Kidney (tissue), 14 donors: ENCODE measurements around the gene FBXO48. TPM values are rescaled to one million over a fixed set of nuclear protein-coding genes. Genes with fewer than 3 reads are reported as not detected.

Experiments used
- DNase-seq, 5 donors: peaks; one replicate each; pipeline ENCODE4 v3.0.0-alpha.2; 2013 to 2020
- FAIRE-seq: peaks from 2 replicates; lab custom pipeline; 2012; peaks lifted over from hg19 to GRCh38; lab: Jason Lieb, UNC
- H3K27ac ChIP-seq, 2 donors: one replicate each; pipeline ENCODE4 v1.7.0; 2013; ENCODE audit warnings: low read depth in 2 of 2, low read length in 2 of 2, inconsistent platforms in 1 of 2
- H3K27me3 ChIP-seq: one replicate; pipeline ENCODE4 v1.7.1; 2013; ENCODE audit warnings: low read length, inconsistent platforms; ENCODE audit not compliant: control insufficient read depth, insufficient read depth
- H3K36me3 ChIP-seq, 3 donors: one replicate each; pipeline versions ENCODE4 v1.7.0 to v1.7.1; 2013; ENCODE audit warnings: low read length in 3 of 3, control low read depth in 1 of 3, inconsistent platforms in 1 of 3; ENCODE audit not compliant: insufficient read depth in 3 of 3, control insufficient read depth in 2 of 3
- H3K4me1 ChIP-seq, 3 donors: one replicate each; pipeline versions ENCODE4 v1.7.0 to v1.7.1; 2013; ENCODE audit warnings: low read length in 3 of 3, inconsistent platforms in 1 of 3, low read depth in 1 of 3; ENCODE audit not compliant: control insufficient read depth in 2 of 3, insufficient read depth in 2 of 3
- H3K4me3 ChIP-seq, 3 donors: one replicate each; pipeline versions ENCODE4 v1.7.0 to v1.8.1; 2013; ENCODE audit warnings: low read length in 3 of 3, control low read depth in 1 of 3, inconsistent platforms in 1 of 3
- H3K9ac ChIP-seq, 3 donors: one replicate each; pipeline versions ENCODE4 v1.7.0 to v1.7.1; 2013; ENCODE audit warnings: low read length in 3 of 3, control low read depth in 1 of 3, inconsistent platforms in 1 of 3
- H3K9me3 ChIP-seq, 3 donors: one replicate each; pipeline versions ENCODE4 v1.7.0 to v1.7.1; 2013; ENCODE audit warnings: low read length in 3 of 3, control low read depth in 1 of 3, inconsistent platforms in 1 of 3; ENCODE audit not compliant: control insufficient read depth in 2 of 3, insufficient read depth in 1 of 3
- intact Hi-C: fragments of 100-400 bp; cut with DNase I; formaldehyde crosslinking; loops from one replicate; pipeline ENCODE4 v1.11.1; 2022
- polyA plus RNA-seq: library from polyadenylated mRNA; stranded (reverse); fragments of 350-450 nt; fragmentation: Illumina TruSeq; extraction: RNeasy Lipid Tissue Mini Kit (QIAGEN cat#74804); gene quantifications from one replicate; pipeline ENCODE4 v1.2.3, GENCODE V29; 2014; ENCODE audit warnings: low read depth, low replicate concordance; ENCODE audit not compliant: insufficient read depth
- total RNA-seq: library from RNA; stranded (reverse); fragmentation: NEBNext Ultra II Directional; extraction: Animal tissue kit (Norgen Biotek cat#: 25700); gene quantifications from one replicate; pipeline ENCODE4 v1.2.1, GENCODE V29; 2021
- TF ChIP-seq, protein P1 (sequence below): IDR thresholded peaks from 3 replicates; pipeline ENCODE4 v1.5.1; 2012; ENCODE audit warnings: mild to moderate bottlenecking, moderate library complexity, borderline replicate concordance; ENCODE audit not compliant: insufficient read depth; ENCODE audit errors: extremely low read depth
- donor health status: control.
- donor health status: control.
- donor health status: control.
- donor health status: control.
- donor health status: control.
- donor health status: DM: yes; HTN: yes; CAD: no.
- donor health status: Normal renal cell carcinoma (clear cell type).

FBXO48 gene
- total and polyA plus RNA-seq, 2 donors from 2014 or later, result 0.86 to 1.3 TPM

DNA sequence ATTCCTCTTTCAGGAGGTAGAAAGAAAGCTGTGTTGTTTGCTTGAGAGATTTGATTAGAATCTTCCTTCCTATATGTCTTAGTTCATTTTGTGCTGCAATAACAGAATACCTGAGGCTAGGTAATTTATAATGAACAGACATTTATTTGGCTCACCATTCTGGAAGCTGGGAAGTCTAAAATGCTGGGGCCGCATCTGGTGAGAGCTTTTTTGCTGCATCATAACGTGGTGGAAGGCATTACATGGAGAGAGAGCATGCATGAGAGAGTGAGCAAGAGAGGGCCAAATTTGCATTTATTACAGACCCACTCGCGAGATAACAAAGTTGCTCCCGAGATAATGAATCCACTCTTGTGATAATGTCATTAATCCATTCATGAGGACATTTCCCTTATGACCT is 34.7 kb upstream of the FBXO48 start:
- Histone ChIP-seq H3K27me3 (no peaks in the 10 kb centered on the region), H3K9ac (no peak overlapping the region), H3K4me3 (no peak overlapping the region), H3K9me3 (peaks cover 0 to 4% (median 0%) of the 10 kb centered on the region in 3 donors), H3K4me1 (no peaks in the 10 kb centered on the region), H3K36me3 (no peaks in the 10 kb centered on the region), H3K27ac (no peak overlapping the region)
- intact Hi-C loops, result no loop called here
- no peak for DNase-seq
- no peak for FAIRE-seq
- TF ChIP-seq, protein P1, sequence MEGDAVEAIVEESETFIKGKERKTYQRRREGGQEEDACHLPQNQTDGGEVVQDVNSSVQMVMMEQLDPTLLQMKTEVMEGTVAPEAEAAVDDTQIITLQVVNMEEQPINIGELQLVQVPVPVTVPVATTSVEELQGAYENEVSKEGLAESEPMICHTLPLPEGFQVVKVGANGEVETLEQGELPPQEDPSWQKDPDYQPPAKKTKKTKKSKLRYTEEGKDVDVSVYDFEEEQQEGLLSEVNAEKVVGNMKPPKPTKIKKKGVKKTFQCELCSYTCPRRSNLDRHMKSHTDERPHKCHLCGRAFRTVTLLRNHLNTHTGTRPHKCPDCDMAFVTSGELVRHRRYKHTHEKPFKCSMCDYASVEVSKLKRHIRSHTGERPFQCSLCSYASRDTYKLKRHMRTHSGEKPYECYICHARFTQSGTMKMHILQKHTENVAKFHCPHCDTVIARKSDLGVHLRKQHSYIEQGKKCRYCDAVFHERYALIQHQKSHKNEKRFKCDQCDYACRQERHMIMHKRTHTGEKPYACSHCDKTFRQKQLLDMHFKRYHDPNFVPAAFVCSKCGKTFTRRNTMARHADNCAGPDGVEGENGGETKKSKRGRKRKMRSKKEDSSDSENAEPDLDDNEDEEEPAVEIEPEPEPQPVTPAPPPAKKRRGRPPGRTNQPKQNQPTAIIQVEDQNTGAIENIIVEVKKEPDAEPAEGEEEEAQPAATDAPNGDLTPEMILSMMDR, result no peak

- DNase-seq (no peak), FAIRE-seq (no peak)
- no peak overlapping the region for H3K9ac ChIP-seq
- intact Hi-C loops, result no loop called here
- no peaks in the 10 kb centered on the region for H3K36me3 ChIP-seq
- no peaks in the 10 kb centered on the region for H3K27me3 ChIP-seq
- H3K4me1 ChIP-seq, result no peaks in the 10 kb centered on the region
- TF ChIP-seq, protein P1, result no peak
- no peak overlapping the region for H3K4me3 ChIP-seq
- peaks cover 0 to 8% (median 0%) of the 10 kb centered on the region in 3 donors for H3K9me3 ChIP-seq
- H3K27ac ChIP-seq, result no peak overlapping the region
Measured at GRCh38 chr2:68500649-68501048, 33.6 kb upstream of the FBXO48 start.

- no peak for FAIRE-seq
- Histone ChIP-seq H3K27ac (no peak overlapping the region), H3K9ac (no peak overlapping the region), H3K4me1 (no peaks in the 10 kb centered on the region), H3K4me3 (no peak overlapping the region), H3K27me3 (no peaks in the 10 kb centered on the region), H3K36me3 (no peaks in the 10 kb centered on the region), H3K9me3 (peaks cover 0 to 8% (median 0%) of the 10 kb centered on the region in 3 donors)
- intact Hi-C loops, result no loop called here
- TF ChIP-seq, protein P1, result no peak
- no peak for DNase-seq
Measured at GRCh38 chr2:68499133-68499532, 32.0 kb upstream of the FBXO48 start.

DNA sequence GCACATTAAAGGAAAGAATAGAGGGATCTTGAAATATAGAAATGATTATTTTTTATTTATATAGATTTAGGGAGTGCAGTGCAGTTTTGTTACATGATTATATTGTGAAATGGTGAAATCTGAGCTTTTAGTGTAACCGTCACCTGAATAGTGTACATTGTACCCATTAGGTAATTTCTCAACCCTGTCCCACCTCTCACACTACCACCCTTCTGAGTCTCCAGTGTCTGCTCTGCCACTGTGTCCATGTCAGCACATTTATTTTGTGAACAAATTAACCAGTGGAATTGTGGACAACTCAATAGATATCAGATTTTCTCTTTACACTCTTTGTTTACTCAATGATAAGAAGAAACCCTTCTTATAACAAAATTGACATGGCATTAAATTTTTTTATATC is 24.5 kb upstream of the FBXO48 start:
- Histone ChIP-seq H3K36me3 (no peaks in the 10 kb centered on the region), H3K9ac (no peak overlapping the region), H3K4me1 (no peaks in the 10 kb centered on the region), H3K4me3 (no peak overlapping the region), H3K27me3 (no peaks in the 10 kb centered on the region), H3K9me3 (peaks cover 0 to 2% (median 0%) of the 10 kb centered on the region in 3 donors), H3K27ac (no peak overlapping the region)
- TF ChIP-seq, protein P1, result no peak
- FAIRE-seq, result no peak
- intact Hi-C loops, result no loop called here
- no peak for DNase-seq
